Liver (tissue), 3 donors: ENCODE results near the gene ZNF440.

Experiments
- CTCF ChIP-seq: fragments of 150-350 bp; IDR thresholded peaks from 2 replicates; pipeline ENCODE4 v1.5.1; 2017; ENCODE audit warnings: improper control_type of control experiment, low read depth, low read length; ENCODE audit not compliant: missing input control
- FOXA2 ChIP-seq: IDR thresholded peaks from 2 replicates; pipeline ENCODE4 v1.6.1; 2016; ENCODE audit warnings: antibody characterized with exemption
- HNF4G ChIP-seq: IDR thresholded peaks from 2 replicates; pipeline ENCODE4 v1.6.1; 2016; ENCODE audit warnings: antibody characterized with exemption
- RAD21 ChIP-seq, 2 donors: IDR thresholded peaks; 2 replicates each; pipeline ENCODE4 v1.6.1; 2016; ENCODE audit warnings: antibody characterized with exemption in 2 of 2, mild to moderate bottlenecking in 2 of 2
- TF ChIP-seq, protein P1 (sequence below): IDR thresholded peaks from 2 replicates; pipeline ENCODE4 v1.6.1; 2016; ENCODE audit warnings: antibody characterized with exemption
- donor health status: healthy.
- donor health status: healthy.

GRCh38 chr19:11873762-11874161 is 59.7 kb downstream of the ZNF440 start:
- TF ChIP-seq, protein P1, sequence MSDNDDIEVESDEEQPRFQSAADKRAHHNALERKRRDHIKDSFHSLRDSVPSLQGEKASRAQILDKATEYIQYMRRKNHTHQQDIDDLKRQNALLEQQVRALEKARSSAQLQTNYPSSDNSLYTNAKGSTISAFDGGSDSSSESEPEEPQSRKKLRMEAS: no peak
- TF ChIP-seq CTCF (no peak), HNF4G (no peak), FOXA2 (no peak), RAD21 (IDR thresholded peaks at IDR 0.05) (no peak)
